HEK293 (cell line): ENCODE results near the gene FAM3C.

Source experiments
- CTCF ChIP-seq: fragments of 450-650 bp; formaldehyde crosslinking; IDR thresholded peaks from 2 replicates; pipeline ENCODE4 v1.5.1; 2016; ENCODE audit warnings: missing biosample characterization, missing genetic modification characterization
- HOXD13 ChIP-seq: sonication (generic); formaldehyde crosslinking; IDR thresholded peaks from 2 replicates; pipeline ENCODE4 v1.8.0; 2022; ENCODE audit warnings: missing genetic modification reagents, borderline replicate concordance
- KLF9 ChIP-seq: fragments of 450-650 bp; formaldehyde crosslinking; IDR thresholded peaks from 2 replicates; pipeline ENCODE4 v1.5.1; 2016; ENCODE audit warnings: missing biosample characterization, missing genetic modification characterization, low read depth
- TCF7L2 ChIP-seq: IDR thresholded peaks from 2 replicates; pipeline ENCODE4 v1.6.1; 2011; ENCODE audit warnings: low read depth, mild to moderate bottlenecking, inconsistent platforms, low read length, moderate library complexity, borderline replicate concordance
- ZBTB20 ChIP-seq: fragments of 450-650 bp; formaldehyde crosslinking; IDR thresholded peaks from 2 replicates; pipeline ENCODE4 v1.5.1; 2016; ENCODE audit warnings: missing biosample characterization, missing genetic modification characterization
- ZNF132 ChIP-seq: fragments of 450-650 bp; formaldehyde crosslinking; IDR thresholded peaks from 2 replicates; pipeline ENCODE4 v1.5.1; 2017; ENCODE audit warnings: missing biosample characterization, missing genetic modification characterization, borderline replicate concordance
- ZNF155 ChIP-seq: fragments of 450-650 bp; formaldehyde crosslinking; IDR thresholded peaks from 2 replicates; pipeline ENCODE4 v1.5.1; 2016; ENCODE audit warnings: missing biosample characterization, missing genetic modification characterization
- ZNF221 ChIP-seq: fragments of 450-650 bp; formaldehyde crosslinking; IDR thresholded peaks from 2 replicates; pipeline ENCODE4 v1.5.1; 2017; ENCODE audit warnings: missing biosample characterization, missing genetic modification characterization, borderline replicate concordance
- ZNF292 ChIP-seq: fragments of 450-650 bp; formaldehyde crosslinking; IDR thresholded peaks from 2 replicates; pipeline ENCODE4 v1.5.1; 2016; ENCODE audit warnings: low read depth, missing biosample characterization, missing genetic modification characterization, borderline replicate concordance
- ZNF302 ChIP-seq: fragments of 450-650 bp; formaldehyde crosslinking; IDR thresholded peaks from 2 replicates; pipeline ENCODE4 v1.5.1; 2016; ENCODE audit warnings: missing biosample characterization, missing genetic modification characterization, low read depth
- ZNF362 ChIP-seq: fragments of 450-650 bp; formaldehyde crosslinking; IDR thresholded peaks from 2 replicates; pipeline ENCODE4 v1.5.1; 2016; ENCODE audit warnings: missing biosample characterization, missing genetic modification characterization
- ZNF514 ChIP-seq: fragments of 450-650 bp; formaldehyde crosslinking; IDR thresholded peaks from 2 replicates; pipeline ENCODE4 v1.5.1; 2016; ENCODE audit warnings: missing biosample characterization, missing genetic modification characterization
- ZNF580 ChIP-seq: fragments of 450-650 bp; formaldehyde crosslinking; IDR thresholded peaks from 2 replicates; pipeline ENCODE4 v1.5.1; 2016; ENCODE audit warnings: missing biosample characterization, missing genetic modification characterization

- no peak for TF ChIP-seq CTCF (tag by site-specific recombination)
- TF ChIP-seq ZNF132 (tag by site-specific recombination), result no peak
- TF ChIP-seq ZNF580 (tag by site-specific recombination), result no peak
- TF ChIP-seq HOXD13, result no peak
- no peak for TF ChIP-seq ZBTB20 (tag by site-specific recombination)
- TF ChIP-seq ZNF292 (tag by site-specific recombination), result no peak
- TF ChIP-seq ZNF362 (tag by site-specific recombination), result no peak
- TF ChIP-seq ZNF302, result no peak
- TF ChIP-seq ZNF221 (tag by site-specific recombination), result no peak
- no peak for TF ChIP-seq ZNF155 (tag by site-specific recombination)
- no peak for TF ChIP-seq TCF7L2
- no peak for TF ChIP-seq ZNF514 (tag by site-specific recombination)
- TF ChIP-seq KLF9 (tag by site-specific recombination), result no peak
These were observed 51.6 kb downstream of the FAM3C start for GRCh38 chr7:121344497-121344896.
